GM18520 (cell line): ENCODE data around the gene TRMO.
"Not testable (repeated sequence)": the region's sequence is repeated elsewhere in the genome, so short reads cannot be mapped to it uniquely, and the experiment has no call there.

Experiments used
- ATAC-seq: cut with Tn5 transposase; IDR thresholded peaks from one replicate; pipeline ENCODE4 v1.9.1; 2021; ENCODE audit not compliant: unreplicated experiment

TRMO gene

GRCh38 chr9:97921959-97922724 lies at the start of gene TRMO:
Gene TRMO, minus strand, starts transcription at chr9:97922500. Its CDS starts 7 bp downstream, at chr9:97922493.
- peak; percentile 71 for ATAC-seq

DNA sequence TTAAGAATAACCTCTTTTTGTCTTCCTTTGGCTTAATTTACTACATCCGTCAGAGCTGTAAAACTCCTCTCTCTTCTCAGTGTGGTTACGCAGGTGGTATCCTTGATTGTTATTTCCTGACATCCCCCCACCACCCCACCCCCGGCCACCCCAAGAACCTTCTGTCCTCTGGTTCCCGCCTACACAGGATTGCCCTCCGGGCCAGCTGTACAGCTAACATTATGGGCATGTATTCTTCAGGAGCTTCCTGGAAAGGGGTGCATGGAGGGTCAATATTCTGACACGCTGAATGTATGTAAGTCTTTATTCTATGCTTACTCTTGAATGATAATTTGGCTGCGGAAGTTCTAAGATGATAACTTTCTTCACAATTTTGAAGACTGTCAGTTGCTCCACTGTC lies 47.9 kb upstream of the TRMO start:
- no peak for ATAC-seq

GRCh38 chr9:97969014-97969413 lies 46.7 kb upstream of the TRMO start:
- no peak for ATAC-seq

DNA sequence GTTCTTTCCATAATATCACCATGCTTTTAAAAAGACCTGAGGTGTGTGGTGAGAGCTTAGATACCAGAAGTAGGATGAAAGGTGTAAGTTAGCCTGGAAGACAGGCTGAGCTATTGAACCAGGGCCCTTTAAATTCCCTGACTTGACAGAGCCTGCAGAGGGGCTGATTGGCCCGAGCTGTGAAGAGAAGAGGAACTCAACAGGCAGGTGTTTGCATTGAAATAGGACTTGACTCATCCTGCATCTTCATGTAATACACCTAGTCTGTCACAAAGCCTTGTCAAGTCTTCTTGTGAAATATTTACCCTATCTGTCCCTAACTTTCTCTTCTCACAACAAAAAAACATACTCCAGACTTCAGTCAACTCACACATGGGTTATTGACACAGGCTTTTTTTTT lies 44.2 kb upstream of the TRMO start:
- ATAC-seq = no peak

GRCh38 chr9:97964901-97965300 lies 42.6 kb upstream of the TRMO start:
- ATAC-seq = no peak

DNA sequence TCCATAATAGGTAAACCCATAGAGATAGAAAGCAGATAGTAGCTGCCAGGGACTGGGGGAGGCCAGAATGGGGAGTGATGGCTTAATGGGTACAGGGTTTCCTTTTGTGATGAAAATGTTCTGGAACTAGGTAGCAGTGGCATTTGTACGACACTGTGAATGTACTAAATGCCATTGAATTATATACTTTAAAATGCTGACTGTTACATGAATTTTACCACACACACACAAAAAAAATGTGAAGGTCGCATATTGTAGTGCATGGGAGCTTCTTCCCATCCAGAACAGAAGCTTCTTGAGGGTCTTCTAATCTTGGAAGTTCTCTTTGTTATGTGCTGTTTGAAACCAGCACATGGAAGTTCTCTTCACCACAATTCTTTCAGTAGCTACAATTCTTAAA lies 40.9 kb upstream of the TRMO start:
- ATAC-seq = no peak

GRCh38 chr9:97962575-97962974 lies 40.3 kb upstream of the TRMO start:
- ATAC-seq = no peak

DNA sequence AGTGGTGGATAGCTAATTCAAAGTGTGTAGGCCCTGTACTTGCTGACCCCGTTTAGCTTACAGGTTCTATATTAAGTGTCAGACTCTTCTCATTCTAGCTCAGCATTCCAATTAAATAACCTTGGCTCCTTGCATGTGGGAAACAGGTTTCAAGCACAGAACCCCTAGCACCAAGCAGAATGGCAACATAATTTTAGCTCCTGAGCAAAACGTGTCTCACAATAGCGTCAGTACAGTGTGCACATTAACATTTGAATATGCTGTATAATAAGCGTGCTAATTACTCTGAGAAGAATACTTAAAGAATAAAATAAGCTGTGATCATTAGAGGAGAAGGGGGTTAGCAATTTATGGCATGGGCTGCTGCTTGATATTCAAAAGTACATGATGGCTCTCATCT lies 39.8 kb upstream of the TRMO start:
- no peak for ATAC-seq

DNA sequence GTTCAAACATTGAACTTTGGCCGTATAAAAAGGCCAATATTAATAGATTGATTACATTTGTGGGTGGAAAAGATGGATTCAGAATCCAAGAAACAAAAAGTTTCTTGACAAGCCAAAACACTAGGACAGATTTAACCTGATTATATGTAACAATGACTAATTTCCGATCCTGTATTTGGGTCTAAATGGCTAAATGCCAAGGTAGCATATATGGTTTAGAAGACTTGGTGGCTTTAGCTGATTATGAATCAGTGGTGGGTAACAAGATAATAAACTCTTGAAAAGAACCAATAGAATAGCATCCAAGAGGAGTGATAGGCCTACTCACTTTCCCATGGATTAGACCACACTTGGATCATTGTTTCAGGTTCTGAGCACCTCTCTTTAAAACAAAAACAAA lies 39.1 kb upstream of the TRMO start:
- ATAC-seq = no peak

DNA sequence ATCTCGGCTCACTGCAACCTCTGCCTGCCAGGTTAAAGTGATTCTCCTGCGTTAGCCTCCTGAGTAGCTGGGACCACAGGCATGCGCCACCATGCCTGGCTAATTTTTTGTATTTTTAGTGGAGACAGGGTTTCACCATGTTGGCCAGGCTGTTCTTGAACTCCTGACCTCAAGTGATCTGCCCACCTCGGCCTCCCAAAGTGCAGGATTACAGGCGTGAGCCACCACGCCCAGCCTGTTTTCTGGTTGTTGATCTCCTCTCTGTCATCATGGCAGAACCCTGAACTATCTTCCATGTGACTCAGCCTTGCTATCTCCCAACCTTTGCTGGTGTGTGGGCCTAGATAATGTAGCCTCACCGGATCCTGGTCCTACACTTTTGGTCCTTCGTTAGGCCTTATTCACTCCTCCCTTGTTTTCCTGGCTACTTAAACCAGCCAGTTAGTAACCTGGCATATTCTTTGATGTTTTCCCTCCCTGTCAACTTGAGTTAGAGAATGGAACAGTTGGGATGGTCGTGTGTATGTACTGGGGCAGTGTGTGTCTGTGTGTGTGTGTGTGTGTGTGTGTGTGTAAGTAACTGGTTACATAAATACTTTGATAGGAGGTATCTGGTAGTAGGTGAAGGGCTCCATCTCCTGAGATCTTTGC lies 38.5 kb upstream of the TRMO start:
- ATAC-seq = not testable (repeated sequence)

- ATAC-seq = no peak
Measured at GRCh38 chr9:97959585-97959984, 37.3 kb upstream of the TRMO start.

GRCh38 chr9:97958812-97959511 lies 36.7 kb upstream of the TRMO start:
- ATAC-seq = no peak

GRCh38 chr9:97956331-97956730 lies 34.0 kb upstream of the TRMO start:
- ATAC-seq = no peak

GRCh38 chr9:97954550-97954989 lies 32.3 kb upstream of the TRMO start:
- peak; percentile 63 for ATAC-seq

- ATAC-seq = not testable (repeated sequence)
Measured at GRCh38 chr9:97950873-97951272, 28.6 kb upstream of the TRMO start.

DNA sequence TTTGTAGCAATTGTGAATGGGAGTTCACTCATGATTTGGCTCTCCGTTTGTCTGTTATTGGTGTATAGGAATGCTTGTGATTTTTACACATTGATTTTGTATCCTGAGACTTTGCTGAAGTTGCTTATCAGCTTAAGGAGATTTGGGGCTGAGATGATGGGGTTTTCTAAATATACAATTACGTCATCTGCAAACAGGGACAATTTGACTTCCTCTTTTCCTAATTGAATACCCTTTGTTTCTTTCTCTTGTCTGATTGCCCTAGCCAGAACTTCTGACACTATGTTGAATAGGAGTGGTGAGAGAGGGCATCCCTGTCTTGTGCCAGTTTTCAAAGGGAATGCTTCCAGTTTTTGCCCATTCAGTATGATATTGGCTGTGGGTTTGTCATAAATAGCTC lies 24.8 kb upstream of the TRMO start:
- not testable (repeated sequence) for ATAC-seq

- not testable (repeated sequence) for ATAC-seq
Measured at GRCh38 chr9:97945470-97945869, 23.2 kb upstream of the TRMO start.

DNA sequence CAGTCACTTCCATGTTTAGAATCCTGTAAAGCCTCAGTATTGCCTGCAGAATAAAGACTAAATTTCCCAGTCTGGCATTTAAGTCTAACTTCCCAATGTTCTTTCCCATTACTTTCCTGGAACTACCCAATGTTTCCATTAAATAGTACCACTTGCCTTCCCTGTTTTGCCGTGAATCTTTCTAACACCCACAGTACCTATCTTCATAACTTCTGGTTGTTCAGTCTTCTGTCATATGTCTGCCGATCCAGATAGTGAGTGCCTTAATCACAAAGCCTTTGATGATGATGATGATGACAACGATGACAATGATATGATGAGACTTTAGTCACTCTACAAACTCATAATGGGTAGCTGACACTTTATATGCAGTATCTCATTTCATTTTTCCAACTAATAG lies 22.3 kb upstream of the TRMO start:
- ATAC-seq = no peak

DNA sequence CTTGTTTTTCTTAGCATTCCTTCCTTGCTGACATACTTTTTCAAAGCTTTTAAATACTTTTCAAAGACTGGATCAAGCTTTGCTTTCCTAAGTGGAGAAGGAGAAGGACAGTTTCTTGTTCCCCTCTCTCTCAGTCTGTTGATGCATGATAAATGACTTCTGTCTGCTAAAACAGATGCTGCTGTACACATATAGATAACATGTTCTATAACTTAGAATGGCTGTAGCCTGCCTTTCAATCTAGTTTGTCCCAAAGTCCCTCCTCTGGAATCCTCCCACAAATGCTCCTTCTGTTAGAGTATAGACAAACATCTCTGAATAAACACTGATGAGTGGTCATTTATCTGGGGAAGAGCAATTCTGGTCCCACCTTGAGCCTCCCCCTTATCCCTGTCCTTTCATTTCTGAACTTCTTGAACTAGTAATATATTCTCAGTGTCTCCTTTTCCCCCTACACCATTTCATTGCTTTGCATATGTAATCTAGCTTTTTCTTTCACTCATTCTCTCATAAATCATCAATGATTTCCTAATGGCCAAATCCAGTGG lies 21.1 kb upstream of the TRMO start:
- ATAC-seq = no peak

- no peak for ATAC-seq
Measured at GRCh38 chr9:97941323-97941722, 19.0 kb upstream of the TRMO start.

- ATAC-seq = no peak
Measured at GRCh38 chr9:97940741-97941140, 18.4 kb upstream of the TRMO start.

GRCh38 chr9:97940233-97940632 lies 17.9 kb upstream of the TRMO start:
- no peak for ATAC-seq
